Tibial nerve (tissue), 4 donors: ENCODE measurements around the gene NXPE4. TPM values are rescaled to one million over a fixed set of nuclear protein-coding genes. Genes with fewer than 3 reads are reported as not detected.
"Not testable (repeated sequence)": the region's sequence is repeated elsewhere in the genome, so short reads cannot be mapped to it uniquely, and the experiment has no call there.

Source experiments
- DNase-seq, 2 donors: peaks; one replicate each; pipeline ENCODE4 v3.0.0-alpha.2; 2019; ENCODE audit warnings: low spot score in 2 of 2
- H3K27ac ChIP-seq, 4 donors: fragments of 200-600 bp; sonication (generic) in 3 of 4; one replicate each; pipeline ENCODE4 v1.5.1; 2017 to 2019; ENCODE audit warnings: mild to moderate bottlenecking in 1 of 4
- H3K27me3 ChIP-seq, 2 donors: fragments of 200-600 bp; sonication (generic) in 1 of 2; one replicate each; pipeline versions ENCODE4 v1.5.1 to v1.6.0; 2017 to 2019
- H3K36me3 ChIP-seq, 3 donors: fragments of 200-600 bp; sonication (generic); one replicate each; pipeline ENCODE4 v1.5.1; 2018 to 2019
- H3K4me1 ChIP-seq, 4 donors: fragments of 200-600 bp; sonication (generic) in 3 of 4; one replicate each; pipeline ENCODE4 v1.5.1; 2017 to 2019
- H3K4me3 ChIP-seq, 4 donors: fragments of 200-600 bp; sonication (generic) in 3 of 4; one replicate each; pipeline ENCODE4 v1.5.1; 2017 to 2019; ENCODE audit warnings: mild to moderate bottlenecking in 1 of 4, moderate library complexity in 1 of 4
- H3K9me3 ChIP-seq, 4 donors: fragments of 200-600 bp; sonication (generic) in 3 of 4; one replicate each; pipeline ENCODE4 v1.5.1; 2017 to 2019
- CTCF ChIP-seq, 5 experiments: fragments of 200-600 bp in 3 of 5; fragments of 450-650 bp in 2 of 5; sonication (generic) in 3 of 5; IDR thresholded peaks; one replicate each; pipeline ENCODE4 v1.5.1; 2016 to 2019; ENCODE audit warnings: antibody characterized with exemption in 5 of 5, mild to moderate bottlenecking in 3 of 5, moderate library complexity in 2 of 5
- EP300 ChIP-seq, 2 donors: sonication (generic); formaldehyde crosslinking; IDR thresholded peaks; one replicate each; pipeline ENCODE4 v1.6.1; 2017; ENCODE audit warnings: antibody characterized with exemption in 2 of 2, mild to moderate bottlenecking in 1 of 2
- POLR2A ChIP-seq, 2 donors: fragments of 450-650 bp; IDR thresholded peaks; one replicate each; pipeline ENCODE4 v1.6.1; 2017; ENCODE audit warnings: antibody characterized with exemption in 2 of 2, mild to moderate bottlenecking in 2 of 2, moderate library complexity in 2 of 2
- WGBS, 2 donors: methylation state at CpG; one replicate each; pipeline ENCODE4 v1.1.5; 2018; 5-methylcytosine and 5-hydroxymethylcytosine counted together
- total RNA-seq, 4 donors: library from RNA; depleted of rRNA; stranded (reverse); fragments of >200 nt; gene quantifications; one replicate each; pipeline ENCODE4 v1.1.0, GENCODE V29; 2016

The NXPE4 gene
- total RNA-seq, 4 donors from 2014 or later: not detected

GRCh38 chr11:114612686-114613085 is 17.1 kb upstream of the NXPE4 start:
- DNase-seq: no peak
- Histone ChIP-seq H3K4me3 (no peak overlapping the region), H3K36me3 (no peaks in the 10 kb centered on the region), H3K9me3 (peaks cover 0 to 30% (median 0%) of the 10 kb centered on the region in 4 donors), H3K27ac (no peak overlapping the region), H3K4me1 (no peaks in the 10 kb centered on the region), H3K27me3 (no peaks in the 10 kb centered on the region)
- TF ChIP-seq EP300 (IDR thresholded peaks at IDR 0.05): no peak
- TF ChIP-seq CTCF (IDR thresholded peaks at IDR 0.05): no peak
- no peak for TF ChIP-seq POLR2A (IDR thresholded peaks at IDR 0.05)
- WGBS, 2 donors: 90 to 92% methylated on average over 9 of the region's 9 CpGs

- WGBS, 2 donors: 87 to 96% methylated on average over 9 of the region's 9 CpGs
These were observed 16.6 kb upstream of the NXPE4 start for GRCh38 chr11:114612199-114612598.

GRCh38 chr11:114610984-114611944 is 15.7 kb upstream of the NXPE4 start:
- no peak for TF ChIP-seq EP300 (IDR thresholded peaks at IDR 0.05)
- no peak for TF ChIP-seq POLR2A (IDR thresholded peaks at IDR 0.05)
- TF ChIP-seq CTCF (IDR thresholded peaks at IDR 0.05): no peak
- Histone ChIP-seq H3K4me3 (no peak overlapping the region), H3K27me3 (no peaks in the 10 kb centered on the region), H3K4me1 (no peaks in the 10 kb centered on the region), H3K36me3 (no peaks in the 10 kb centered on the region), H3K9me3 (peaks cover 0 to 40% (median 0%) of the 10 kb centered on the region in 4 donors), H3K27ac (no peak overlapping the region)
- 84 to 92% methylated on average over 18 of the region's 18 CpGs for WGBS, 2 donors
- no peak for DNase-seq

More at GRCh38 chr11:114612199-114612598, 16.6 kb upstream of the NXPE4 start:
- H3K9me3 ChIP-seq: peaks cover 0 to 34% (median 0%) of the 10 kb centered on the region in 4 donors
- not testable (repeated sequence) for H3K4me1 ChIP-seq, DNase-seq, H3K27me3 ChIP-seq, H3K4me3 ChIP-seq, H3K36me3 ChIP-seq, H3K27ac ChIP-seq

- 85 to 88% methylated on average over 10 of the region's 10 CpGs for WGBS, 2 donors
- H3K4me1 ChIP-seq: no peaks in the 10 kb centered on the region
- H3K4me3 ChIP-seq: no peak overlapping the region
- H3K27me3 ChIP-seq: no peaks in the 10 kb centered on the region
- no peak for TF ChIP-seq POLR2A (IDR thresholded peaks at IDR 0.05)
- TF ChIP-seq EP300 (IDR thresholded peaks at IDR 0.05): no peak
- no peaks in the 10 kb centered on the region for H3K36me3 ChIP-seq
- H3K27ac ChIP-seq: no peak overlapping the region
- DNase-seq: no peak
- H3K9me3 ChIP-seq: peaks cover 0 to 44% (median 0%) of the 10 kb centered on the region in 4 donors
These were observed 15.0 kb upstream of the NXPE4 start for GRCh38 chr11:114610550-114610949.

- Histone ChIP-seq H3K4me3 (no peak overlapping the region), H3K27ac (no peak overlapping the region), H3K27me3 (no peaks in the 10 kb centered on the region), H3K9me3 (peaks cover 0 to 41% (median 0%) of the 10 kb centered on the region in 4 donors), H3K4me1 (no peaks in the 10 kb centered on the region), H3K36me3 (no peaks in the 10 kb centered on the region)
- TF ChIP-seq POLR2A (IDR thresholded peaks at IDR 0.05): no peak
- TF ChIP-seq CTCF (IDR thresholded peaks at IDR 0.05): no peak
- no peak for TF ChIP-seq EP300 (IDR thresholded peaks at IDR 0.05)
- DNase-seq: no peak
- 80 to 96% methylated on average over 9 of the region's 9 CpGs for WGBS, 2 donors
These were observed 13.8 kb upstream of the NXPE4 start for GRCh38 chr11:114609429-114609828.

GRCh38 chr11:114608605-114609004 is 13.0 kb upstream of the NXPE4 start:
- not testable (repeated sequence) for H3K27ac ChIP-seq, H3K27me3 ChIP-seq, H3K36me3 ChIP-seq, H3K4me3 ChIP-seq, DNase-seq, H3K4me1 ChIP-seq
- peaks cover 0 to 41% (median 0%) of the 10 kb centered on the region in 4 donors for H3K9me3 ChIP-seq
- 83 to 88% methylated on average over 9 of the region's 9 CpGs for WGBS, 2 donors
